HEK293 (cell line): ENCODE data around the gene TRAF5.

Experiments
- BCL11B ChIP-seq: fragments of 450-650 bp; formaldehyde crosslinking; IDR thresholded peaks from 2 replicates; pipeline ENCODE4 v1.5.1; 2016; ENCODE audit warnings: low read depth, missing biosample characterization, missing genetic modification characterization
- CTCF ChIP-seq: fragments of 450-650 bp; formaldehyde crosslinking; IDR thresholded peaks from 2 replicates; pipeline ENCODE4 v1.5.1; 2016; ENCODE audit warnings: missing biosample characterization, missing genetic modification characterization
- HOXC10 ChIP-seq: sonication (generic); formaldehyde crosslinking; IDR thresholded peaks from 2 replicates; pipeline ENCODE4 v1.8.1; 2023; ENCODE audit warnings: mild to moderate bottlenecking, missing genetic modification reagents
- PBX3 ChIP-seq: sonication (generic); formaldehyde crosslinking; IDR thresholded peaks from 2 replicates; pipeline ENCODE4 v1.8.1; 2022; ENCODE audit warnings: mild to moderate bottlenecking, moderate library complexity, missing genetic modification reagents
- ZEB2 ChIP-seq: fragments of 450-650 bp; formaldehyde crosslinking; IDR thresholded peaks from 2 replicates; pipeline ENCODE4 v1.5.1; 2016; ENCODE audit warnings: missing biosample characterization, missing genetic modification characterization
- ZNF274 ChIP-seq, 2 experiments: fragments of 200-500 bp in 1 of 2; fragments of 450-650 bp in 1 of 2; sonication (Bioruptor generic) in 1 of 2; formaldehyde crosslinking in 1 of 2; IDR thresholded peaks; 2 replicates each; pipeline versions ENCODE4 v1.5.1 to v1.6.1; 2014 to 2016; ENCODE audit warnings: borderline replicate concordance in 1 of 2, inconsistent platforms in 1 of 2, low read length in 1 of 2, missing biosample characterization in 1 of 2, missing genetic modification characterization in 1 of 2
- ZNF76 ChIP-seq: fragments of 450-650 bp; formaldehyde crosslinking; IDR thresholded peaks from 2 replicates; pipeline ENCODE4; 2016; ENCODE audit warnings: low read depth, missing biosample characterization, missing genetic modification characterization, borderline replicate concordance

- TF ChIP-seq BCL11B (no peak), CTCF (tag by site-specific recombination) (no peak), ZEB2 (tag by site-specific recombination) (no peak), HOXC10 (CRISPR knock-in tag) (no peak), ZNF76 (tag by site-specific recombination) (no peak), ZNF274 (IDR thresholded peaks at IDR 0.05; ENCODE audit: low read length) (no peak), ZNF274 (tag by site-specific recombination; IDR thresholded peaks at IDR 0.05; ENCODE audit: borderline replicate concordance) (no peak), PBX3 (no peak)
Measured at GRCh38 chr1:211279340-211279739, 47.3 kb upstream of the TRAF5 start.
